IPS-20b (cell line): ENCODE results near the gene NR2F1-AS1.

Experiments used
- H3K27ac ChIP-seq: one replicate; pipeline ENCODE4 v1.5.1; 2013; ENCODE audit warnings: low read length
- H3K27me3 ChIP-seq: 2 replicates; pipeline ENCODE4 v1.6.1; 2013; ENCODE audit warnings: mild to moderate bottlenecking, low read length, inconsistent platforms; ENCODE audit not compliant: insufficient read depth
- H3K36me3 ChIP-seq: 2 replicates; pipeline ENCODE4 v1.6.1; 2013; ENCODE audit warnings: low read depth, mild to moderate bottlenecking, inconsistent platforms, low read length, moderate library complexity; ENCODE audit not compliant: insufficient read depth
- H3K4me1 ChIP-seq: 2 replicates; pipeline ENCODE4 v1.6.1; 2013; ENCODE audit warnings: mild to moderate bottlenecking, control low read depth, inconsistent platforms, low read length, moderate library complexity; ENCODE audit not compliant: insufficient read depth
- H3K4me3 ChIP-seq: 2 replicates; pipeline ENCODE4 v1.5.1; 2013; ENCODE audit warnings: mild to moderate bottlenecking, low read length, inconsistent platforms
- H3K9ac ChIP-seq: 2 replicates; pipeline ENCODE4 v1.6.1; 2013; ENCODE audit warnings: low read depth, mild to moderate bottlenecking, inconsistent platforms, low read length, moderate library complexity
- H3K9me3 ChIP-seq: 2 replicates; pipeline ENCODE4 v1.6.1; 2013; ENCODE audit warnings: mild to moderate bottlenecking, low read depth, low read length, inconsistent platforms; ENCODE audit not compliant: insufficient read depth

NR2F1-AS1 gene

GRCh38 chr5:93580927-93581445, at the start of gene NR2F1-AS1:
Gene NR2F1-AS1, minus strand, starts transcription at chr5:93581219.
- Histone ChIP-seq H3K9ac (peak within 1 kb of the TSS; percentile 39; the same call in 1 of the 2 replicates), H3K4me1 (peaks cover 7% of the 10 kb centered on the region; the same call in 1 of the 2 replicates), H3K36me3 (no peaks in the 10 kb centered on the region), H3K4me3 (peak within 1 kb of the TSS; percentile 66), H3K9me3 (peaks cover 6% of the 10 kb centered on the region; the same call in 1 of the 2 replicates), H3K27me3 (peaks cover 95% of the 10 kb centered on the region), H3K27ac (no peak within 1 kb of the TSS)

GRCh38 chr5:93626801-93627200, 45.8 kb upstream of the NR2F1-AS1 start:
- Histone ChIP-seq H3K4me1 (no peaks in the 10 kb centered on the region), H3K36me3 (no peaks in the 10 kb centered on the region), H3K27ac (no peak overlapping the region), H3K4me3 (no peak overlapping the region), H3K9ac (no peak overlapping the region), H3K27me3 (peaks cover 34% of the 10 kb centered on the region), H3K9me3 (no peaks in the 10 kb centered on the region)

- no peaks in the 10 kb centered on the region for H3K36me3 ChIP-seq
- peaks cover 66% of the 10 kb centered on the region for H3K27me3 ChIP-seq
- H3K4me1 ChIP-seq = peaks cover 2% of the 10 kb centered on the region; the same call in 1 of the 2 replicates
- no peak overlapping the region for H3K9ac ChIP-seq
- H3K9me3 ChIP-seq = no peaks in the 10 kb centered on the region
- no peak overlapping the region for H3K4me3 ChIP-seq
- H3K27ac ChIP-seq = no peak overlapping the region
Measured at GRCh38 chr5:93623153-93623552, 42.1 kb upstream of the NR2F1-AS1 start.

GRCh38 chr5:93622240-93622885, 41.3 kb upstream of the NR2F1-AS1 start:
- Histone ChIP-seq H3K9ac (no peak overlapping the region), H3K4me3 (no peak overlapping the region), H3K9me3 (no peaks in the 10 kb centered on the region), H3K4me1 (peaks cover 2% of the 10 kb centered on the region; the same call in 1 of the 2 replicates), H3K27ac (no peak overlapping the region), H3K36me3 (no peaks in the 10 kb centered on the region), H3K27me3 (peaks cover 74% of the 10 kb centered on the region)

GRCh38 chr5:93621327-93621798, 40.3 kb upstream of the NR2F1-AS1 start:
- H3K9ac ChIP-seq = peak overlapping the region; percentile 49; the same call in 1 of the 2 replicates
- H3K27me3 ChIP-seq = peaks cover 84% of the 10 kb centered on the region
- H3K4me3 ChIP-seq = peak overlapping the region; percentile 77
- H3K27ac ChIP-seq = no peak overlapping the region
- H3K4me1 ChIP-seq = peaks cover 2% of the 10 kb centered on the region; the same call in 1 of the 2 replicates
- no peaks in the 10 kb centered on the region for H3K36me3 ChIP-seq
- no peaks in the 10 kb centered on the region for H3K9me3 ChIP-seq

GRCh38 chr5:93620487-93621326, 39.7 kb upstream of the NR2F1-AS1 start:
- Histone ChIP-seq H3K9ac (no peak overlapping the region), H3K4me3 (peak overlapping the region; percentile 77), H3K4me1 (peaks cover 2% of the 10 kb centered on the region; the same call in 1 of the 2 replicates), H3K36me3 (no peaks in the 10 kb centered on the region), H3K27me3 (peaks cover 88% of the 10 kb centered on the region), H3K9me3 (no peaks in the 10 kb centered on the region), H3K27ac (no peak overlapping the region)

- H3K4me1 ChIP-seq = peaks cover 6% of the 10 kb centered on the region; the same call in 1 of the 2 replicates
- no peaks in the 10 kb centered on the region for H3K36me3 ChIP-seq
- H3K9me3 ChIP-seq = no peaks in the 10 kb centered on the region
- peaks cover 96% of the 10 kb centered on the region for H3K27me3 ChIP-seq
- H3K9ac ChIP-seq = no peak overlapping the region
- H3K4me3 ChIP-seq = no peak overlapping the region
- no peak overlapping the region for H3K27ac ChIP-seq
Measured at GRCh38 chr5:93616538-93617174, 35.6 kb upstream of the NR2F1-AS1 start.

- Histone ChIP-seq H3K4me3 (0 out of 2 replicates have a peak overlapping the region, but pooled peaks have one; percentile 5), H3K27ac (no peak overlapping the region), H3K4me1 (peaks cover 10% of the 10 kb centered on the region), H3K27me3 (peaks cover 100% of the 10 kb centered on the region), H3K9ac (no peak overlapping the region), H3K9me3 (no peaks in the 10 kb centered on the region), H3K36me3 (no peaks in the 10 kb centered on the region)
Measured at GRCh38 chr5:93612855-93613243, 31.8 kb upstream of the NR2F1-AS1 start.

- peaks cover 10% of the 10 kb centered on the region for H3K4me1 ChIP-seq
- no peak overlapping the region for H3K27ac ChIP-seq
- H3K9me3 ChIP-seq = no peaks in the 10 kb centered on the region
- peak overlapping the region; percentile 54 for H3K4me3 ChIP-seq
- H3K27me3 ChIP-seq = peaks cover 100% of the 10 kb centered on the region
- H3K36me3 ChIP-seq = no peaks in the 10 kb centered on the region
- H3K9ac ChIP-seq = no peak overlapping the region
Measured at GRCh38 chr5:93611976-93612854, 31.2 kb upstream of the NR2F1-AS1 start.

- H3K27ac ChIP-seq = no peak overlapping the region
- H3K9me3 ChIP-seq = no peaks in the 10 kb centered on the region
- H3K27me3 ChIP-seq = peaks cover 100% of the 10 kb centered on the region
- H3K9ac ChIP-seq = no peak overlapping the region
- H3K4me1 ChIP-seq = peaks cover 10% of the 10 kb centered on the region
- H3K36me3 ChIP-seq = no peaks in the 10 kb centered on the region
- no peak overlapping the region for H3K4me3 ChIP-seq
Measured at GRCh38 chr5:93611273-93611975, 30.4 kb upstream of the NR2F1-AS1 start.
